ENCODE data around the gene USHBP1. TPM values are rescaled to one million over a fixed set of nuclear protein-coding genes. Genes with fewer than 3 reads are reported as not detected.

Gene USHBP1
- total RNA-seq, 1 experiment from 2014 or later, result 12.3 TPM

- TF ChIP-seq ZNF317 (CRISPR knock-in tag; IDR thresholded peaks at IDR 0.05; ENCODE audit: borderline replicate concordance, low read depth), result no peak
These were observed 49.9 kb downstream of the USHBP1 start (continued) for GRCh38 chr19:17214508-17215126.

- no peaks in the 10 kb centered on the region for H3K9me3 Mint-ChIP-seq
- TF ChIP-seq ESRRA (CRISPR knock-in tag; IDR thresholded peaks at IDR 0.05; ENCODE audit: borderline replicate concordance), result no peak
- no peak for TF ChIP-seq ZNF425 (CRISPR knock-in tag; conservative IDR thresholded peaks at IDR 0.05)
- TF ChIP-seq ZNF138 (CRISPR knock-in tag; conservative IDR thresholded peaks at IDR 0.05), result no peak
- no peak for TF ChIP-seq PRDM15 (CRISPR knock-in tag; IDR thresholded peaks at IDR 0.05)
- TF ChIP-seq MAX (CRISPR knock-in tag; IDR thresholded peaks at IDR 0.05), result no peak
- TF ChIP-seq AR (CRISPR knock-in tag; IDR thresholded peaks at IDR 0.05), result no peak
- TF ChIP-seq STAT6 (CRISPR knock-in tag; conservative IDR thresholded peaks at IDR 0.05; ENCODE audit: low read depth), result no peak
- TF ChIP-seq E2F1 (CRISPR knock-in tag; IDR thresholded peaks at IDR 0.05), result no peak
- TF ChIP-seq TEAD1 (CRISPR knock-in tag; IDR thresholded peaks at IDR 0.05), result no peak
- TF ChIP-seq ZBTB21 (CRISPR knock-in tag; IDR thresholded peaks at IDR 0.05; ENCODE audit: borderline replicate concordance), result no peak
- no peak for TF ChIP-seq GABPB1 (CRISPR knock-in tag; IDR thresholded peaks at IDR 0.05)
- TF ChIP-seq ATF2 (CRISPR knock-in tag; IDR thresholded peaks at IDR 0.05; ENCODE audit: borderline replicate concordance, low read depth), result no peak
- TF ChIP-seq MLX (CRISPR knock-in tag; IDR thresholded peaks at IDR 0.05), result no peak
- TF ChIP-seq ZNF416 (CRISPR knock-in tag; IDR thresholded peaks at IDR 0.05), result no peak
- no peak for TF ChIP-seq EMX1 (CRISPR knock-in tag; IDR thresholded peaks at IDR 0.05)
- no peak for TF ChIP-seq GTF2I (CRISPR knock-in tag; conservative IDR thresholded peaks at IDR 0.05)
- no peak overlapping the region for H3K4me3 Mint-ChIP-seq
- peaks cover 22% of the 10 kb centered on the region for H3K4me1 Mint-ChIP-seq
- CTCF ChIA-PET, result no interaction called here
- no peak for DNase-seq (ENCODE audit: low spot score)
- no peak overlapping the region for H3K27ac Mint-ChIP-seq
- POLR2A ChIA-PET, result no interaction called here
- no peak for ATAC-seq
- H3K36me3 Mint-ChIP-seq, result peaks cover 18% of the 10 kb centered on the region
- H3K27me3 Mint-ChIP-seq (ENCODE audit: low read depth), result no peaks in the 10 kb centered on the region
These were observed 51.2 kb downstream of the USHBP1 start for GRCh38 chr19:17213334-17213733.

Data from WTC11 (cell line).